Raji (cell line): ENCODE data around the gene CD93.

ENCODE experiments used
- POLR2A ChIP-seq: IDR thresholded peaks from 2 replicates; pipeline ENCODE4 v1.6.1; 2011; ENCODE audit warnings: low read depth, low read length, control low read depth; ENCODE audit not compliant: insufficient read depth

CD93 gene

GRCh38 chr20:23032750-23033078, 53.4 kb downstream of the CD93 start:
- TF ChIP-seq POLR2A: no peak

DNA sequence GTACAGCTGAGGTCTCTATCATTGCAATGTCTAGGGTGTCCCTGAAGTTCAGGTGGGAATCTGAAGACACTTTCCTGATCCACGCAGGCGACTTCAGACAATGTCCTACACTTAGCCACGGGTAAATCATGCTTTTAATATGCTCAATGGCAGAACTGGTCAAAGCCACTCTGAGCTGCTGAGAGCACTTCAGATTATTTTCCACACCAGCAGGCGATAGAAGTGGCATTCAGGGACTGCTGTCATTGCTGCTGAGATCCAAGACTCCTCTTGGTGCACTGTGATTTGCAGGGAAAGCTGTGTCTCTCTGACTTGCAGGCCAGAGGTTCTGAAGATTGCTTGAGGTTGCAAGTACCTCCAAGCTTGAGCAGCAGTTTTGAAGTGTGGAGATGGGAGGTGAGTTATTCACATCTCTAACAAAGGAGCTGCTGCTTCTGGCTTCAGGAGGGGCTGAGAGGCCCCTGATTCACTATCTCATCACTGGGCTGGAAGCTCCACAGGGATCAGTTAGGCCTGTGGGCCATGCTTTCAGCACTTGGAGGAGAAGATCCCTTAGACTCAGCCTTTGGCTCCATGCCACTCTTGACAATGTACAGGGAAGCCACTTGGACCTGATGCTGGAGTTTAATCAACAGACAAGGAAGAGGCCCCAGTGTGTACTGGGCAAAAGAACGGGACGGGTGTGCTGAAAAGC, 53.9 kb downstream of the CD93 start:
- no peak for TF ChIP-seq POLR2A

DNA sequence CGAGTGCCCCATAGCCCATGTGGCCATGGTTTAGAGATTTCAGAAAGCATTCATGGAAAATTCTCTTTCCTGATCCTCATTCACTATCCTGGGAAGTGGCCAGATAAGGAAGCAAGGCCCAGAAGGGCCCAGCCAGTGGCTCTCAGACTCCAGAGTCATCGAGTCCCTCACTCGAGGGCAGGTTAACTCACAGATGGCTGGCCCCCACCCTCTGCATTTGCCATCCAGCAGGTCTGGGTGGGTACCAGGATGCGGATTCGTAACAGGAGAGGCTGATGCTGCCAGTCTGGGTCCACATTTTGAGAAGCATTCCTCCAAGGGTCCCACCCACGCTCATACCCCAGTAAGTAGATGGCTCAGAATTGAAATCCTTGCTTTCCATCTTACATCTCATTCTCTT, 54.8 kb downstream of the CD93 start:
- TF ChIP-seq POLR2A: no peak
